Measurements from ENCODE around the gene CSF2.

CSF2 gene

DNA sequence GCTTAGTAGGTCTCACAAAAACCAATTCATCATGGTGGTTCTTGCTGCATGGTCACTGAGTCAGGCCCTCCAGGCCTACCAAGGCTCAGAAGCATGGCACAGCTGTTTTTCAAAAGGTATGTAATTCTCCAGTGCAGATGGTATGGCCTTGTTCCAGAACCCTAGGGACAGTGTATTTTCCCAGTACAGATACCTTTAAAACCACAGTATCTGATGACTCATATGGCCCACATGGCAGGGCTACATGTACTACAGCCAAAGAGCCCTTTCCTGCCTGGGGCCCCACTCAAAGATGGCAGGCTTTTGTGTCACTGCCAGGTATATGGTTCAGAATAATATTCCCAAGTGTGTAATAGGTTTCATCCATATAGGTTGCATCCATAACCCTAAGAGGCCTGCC lies 16.5 kb downstream of the CSF2 start:
- H3K27ac ChIP-seq = no peak overlapping the region
- no peak for TF ChIP-seq ZFX (IDR thresholded peaks at IDR 0.05)
- TF ChIP-seq, protein P1, sequence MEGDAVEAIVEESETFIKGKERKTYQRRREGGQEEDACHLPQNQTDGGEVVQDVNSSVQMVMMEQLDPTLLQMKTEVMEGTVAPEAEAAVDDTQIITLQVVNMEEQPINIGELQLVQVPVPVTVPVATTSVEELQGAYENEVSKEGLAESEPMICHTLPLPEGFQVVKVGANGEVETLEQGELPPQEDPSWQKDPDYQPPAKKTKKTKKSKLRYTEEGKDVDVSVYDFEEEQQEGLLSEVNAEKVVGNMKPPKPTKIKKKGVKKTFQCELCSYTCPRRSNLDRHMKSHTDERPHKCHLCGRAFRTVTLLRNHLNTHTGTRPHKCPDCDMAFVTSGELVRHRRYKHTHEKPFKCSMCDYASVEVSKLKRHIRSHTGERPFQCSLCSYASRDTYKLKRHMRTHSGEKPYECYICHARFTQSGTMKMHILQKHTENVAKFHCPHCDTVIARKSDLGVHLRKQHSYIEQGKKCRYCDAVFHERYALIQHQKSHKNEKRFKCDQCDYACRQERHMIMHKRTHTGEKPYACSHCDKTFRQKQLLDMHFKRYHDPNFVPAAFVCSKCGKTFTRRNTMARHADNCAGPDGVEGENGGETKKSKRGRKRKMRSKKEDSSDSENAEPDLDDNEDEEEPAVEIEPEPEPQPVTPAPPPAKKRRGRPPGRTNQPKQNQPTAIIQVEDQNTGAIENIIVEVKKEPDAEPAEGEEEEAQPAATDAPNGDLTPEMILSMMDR (conservative IDR thresholded peaks at IDR 0.05) = no peak

DNA sequence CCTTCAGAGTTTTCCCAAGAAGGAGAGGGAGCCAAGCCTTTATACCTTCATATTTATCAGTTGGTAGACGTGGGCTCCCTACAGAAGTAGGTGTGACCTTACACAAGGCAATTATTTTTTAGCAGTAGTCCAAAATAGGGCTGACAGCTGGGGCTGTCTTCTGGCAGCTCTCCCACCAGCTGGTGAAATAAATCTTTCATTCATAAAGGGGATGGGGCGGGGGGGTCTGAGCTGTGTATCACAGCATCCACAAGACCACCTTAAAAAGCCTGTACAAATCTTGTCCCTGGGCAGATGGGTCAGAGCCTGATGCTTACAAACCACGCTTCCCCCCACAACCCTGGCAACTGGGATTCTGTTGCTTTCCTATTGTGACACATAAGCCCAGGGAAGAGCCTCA lies 19.7 kb downstream of the CSF2 start:
- TF ChIP-seq ZFX (IDR thresholded peaks at IDR 0.05) = no peak
- no peak overlapping the region for H3K27ac ChIP-seq

DNA sequence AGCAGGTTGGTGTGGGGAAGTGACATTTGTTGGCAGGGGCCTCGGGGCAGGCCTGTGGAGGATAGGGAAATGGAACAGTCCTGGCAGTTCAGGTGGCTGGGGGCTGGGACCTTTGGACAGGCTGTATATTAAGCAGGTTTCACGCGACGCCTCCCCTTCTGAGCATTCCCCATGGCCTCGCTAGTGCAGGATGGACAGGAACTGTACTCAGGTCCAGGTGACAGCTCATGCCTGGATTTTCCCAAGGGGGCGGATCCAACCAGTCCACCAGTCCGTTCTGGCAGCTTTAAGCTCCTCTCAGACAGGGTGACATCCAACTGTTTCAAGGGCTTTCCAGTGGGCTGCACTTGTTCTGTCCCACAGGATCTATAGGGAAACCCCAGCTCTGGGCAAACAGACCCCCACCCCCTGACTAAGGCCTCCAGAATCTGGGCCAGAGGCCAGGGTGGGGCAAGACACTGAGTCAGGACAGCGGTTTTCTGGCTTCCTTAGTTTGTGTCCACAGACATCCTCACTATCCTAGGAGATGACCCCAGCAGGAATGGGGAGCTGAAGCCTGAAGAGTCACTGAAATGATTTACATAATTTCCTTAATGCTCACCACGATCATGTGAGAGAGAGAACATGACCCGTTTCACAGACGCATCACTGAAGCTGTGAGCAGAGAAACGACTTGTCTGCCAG lies 20.9 kb downstream of the CSF2 start:
- TF ChIP-seq ZFX (IDR thresholded peaks at IDR 0.05) = no peak
- TF ChIP-seq, protein P1 (conservative IDR thresholded peaks at IDR 0.05) = no peak
- H3K27ac ChIP-seq = no peak overlapping the region

DNA sequence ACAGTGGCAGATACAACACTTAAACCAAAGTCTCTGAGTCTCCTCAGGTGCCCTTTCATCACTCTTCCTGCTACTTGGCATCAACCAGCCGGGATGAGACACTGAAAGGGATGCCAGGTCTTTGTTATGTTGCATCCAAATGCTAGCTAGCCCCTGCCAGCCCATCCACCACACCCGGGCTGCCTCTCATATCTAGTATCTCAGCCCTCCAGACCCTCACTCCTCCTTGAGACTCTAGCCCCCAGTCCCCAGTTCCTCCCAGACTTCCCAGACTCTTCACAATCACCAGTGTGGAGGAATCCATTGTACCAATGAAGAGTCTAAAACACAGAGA lies 21.5 kb downstream of the CSF2 start:
- TF ChIP-seq ZFX (IDR thresholded peaks at IDR 0.05) = no peak
- TF ChIP-seq, protein P1 (conservative IDR thresholded peaks at IDR 0.05) = no peak
- no peak overlapping the region for H3K27ac ChIP-seq

DNA sequence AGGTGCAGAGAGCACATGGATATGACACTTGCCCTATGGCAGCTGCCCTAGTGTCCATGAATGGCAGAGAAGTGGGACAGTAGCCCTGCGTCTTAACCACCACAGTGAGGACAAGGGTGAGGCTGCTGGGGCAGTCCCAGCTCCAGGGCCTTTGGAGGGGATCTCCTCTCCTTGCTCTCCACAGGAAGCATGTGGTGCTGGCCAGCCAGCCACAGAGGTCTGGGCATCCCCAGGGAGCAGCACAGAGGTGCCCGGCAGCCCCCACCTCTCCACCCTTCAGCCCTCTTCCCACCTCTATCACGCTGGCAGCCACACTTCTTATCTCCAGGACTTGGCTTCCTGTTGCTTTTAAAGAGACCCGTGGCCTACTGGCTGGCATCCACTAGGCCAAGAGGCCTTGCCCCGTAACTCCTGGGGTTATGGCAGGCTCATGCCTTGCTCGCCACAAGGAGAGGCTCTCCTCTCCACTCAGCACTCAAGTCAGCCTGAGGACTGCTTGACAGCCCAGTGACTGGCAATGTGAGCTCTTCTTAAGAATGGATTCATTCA lies 21.9 kb downstream of the CSF2 start:
- no peak overlapping the region for H3K27ac ChIP-seq
- no peak for TF ChIP-seq ZFX (IDR thresholded peaks at IDR 0.05)
- TF ChIP-seq, protein P1 (conservative IDR thresholded peaks at IDR 0.05) = no peak

DNA sequence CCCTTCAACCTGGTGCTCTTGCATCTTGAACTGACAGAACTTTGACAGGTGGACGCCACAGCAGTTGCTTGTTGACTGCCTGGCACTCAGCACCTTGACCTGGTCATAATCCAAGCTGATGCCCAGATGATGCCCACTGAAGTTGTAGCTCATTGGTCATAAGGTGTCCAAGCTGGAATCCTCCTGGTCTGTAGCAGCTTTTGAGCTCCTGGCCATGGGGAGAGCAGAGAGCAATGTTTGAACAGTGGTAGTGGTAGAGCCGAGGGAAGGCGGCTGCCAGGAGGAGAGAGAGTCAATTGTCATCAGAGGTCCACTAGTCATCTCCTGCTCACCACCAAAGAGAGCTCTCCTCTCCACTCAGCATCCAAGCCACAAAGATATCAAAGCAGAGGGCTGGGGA lies 23.3 kb downstream of the CSF2 start:
- H3K27ac ChIP-seq = no peak overlapping the region
- TF ChIP-seq, protein P1 (conservative IDR thresholded peaks at IDR 0.05) = no peak
- no peak for TF ChIP-seq ZFX (IDR thresholded peaks at IDR 0.05)

DNA sequence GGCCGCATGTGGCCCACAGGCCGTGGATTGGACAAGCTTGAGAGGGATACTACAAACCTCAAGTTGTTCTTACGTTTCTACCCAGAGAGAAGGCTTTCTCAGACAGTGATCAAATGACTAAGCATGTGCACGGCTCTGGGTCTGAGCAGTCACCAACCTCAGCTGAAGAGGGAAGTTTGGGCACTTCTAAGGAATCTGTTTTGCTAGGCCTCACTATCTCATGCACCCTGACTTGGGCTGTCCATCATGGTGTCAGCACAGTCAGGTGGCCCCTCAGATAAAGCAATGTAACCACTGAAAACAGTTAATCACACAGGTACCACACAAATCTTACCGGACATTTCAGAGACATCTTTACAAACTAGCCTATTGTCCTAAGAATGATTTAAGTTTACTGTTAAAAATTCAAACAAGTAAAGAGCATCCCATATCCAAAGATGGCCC lies 24.6 kb downstream of the CSF2 start:
- TF ChIP-seq, protein P1 (conservative IDR thresholded peaks at IDR 0.05) = no peak
- no peak for TF ChIP-seq ZFX (IDR thresholded peaks at IDR 0.05)
- H3K27ac ChIP-seq = no peak overlapping the region

DNA sequence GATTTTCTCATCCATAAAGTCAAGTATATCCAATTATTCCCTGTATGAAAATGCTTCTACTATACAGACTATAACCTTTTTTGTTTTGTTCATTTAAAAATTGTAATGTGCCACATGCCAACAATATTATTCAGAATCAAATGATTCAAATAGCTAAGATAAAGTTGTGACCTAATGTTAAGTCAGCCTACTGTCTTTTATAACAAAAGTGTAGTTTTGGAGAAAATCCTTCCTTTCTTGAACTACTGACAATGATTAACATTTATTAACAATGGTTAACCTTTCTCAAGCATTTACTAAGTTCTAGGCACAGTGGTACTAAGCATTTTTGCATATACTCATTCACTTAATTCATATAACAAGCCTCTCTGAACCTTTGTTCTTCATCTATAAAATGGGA lies 25.0 kb downstream of the CSF2 start:
- TF ChIP-seq, protein P1 (conservative IDR thresholded peaks at IDR 0.05) = no peak
- no peak for TF ChIP-seq ZFX (IDR thresholded peaks at IDR 0.05)
- no peak overlapping the region for H3K27ac ChIP-seq

Data from C4-2B (cell line).